ENCODE measurements around the gene ID2.

DNA sequence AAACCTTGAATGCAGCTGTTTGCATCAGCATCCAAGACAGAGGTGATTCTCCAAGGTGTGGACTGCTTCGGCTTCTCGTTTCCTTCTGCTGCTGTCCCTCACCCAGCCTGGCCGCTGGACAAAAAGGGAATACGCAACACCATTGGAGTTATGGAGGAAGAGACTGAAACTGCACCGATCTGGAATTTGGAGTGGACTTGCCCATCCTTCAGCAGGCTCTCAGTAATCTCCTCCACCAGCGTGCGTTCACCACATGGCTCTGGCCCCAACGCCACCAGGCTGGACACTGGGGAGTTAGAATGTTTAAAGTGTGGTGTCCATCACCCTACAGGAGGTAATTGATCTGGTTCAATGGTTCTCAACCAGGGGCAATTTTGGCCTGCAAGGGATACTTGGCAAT lies 41.4 kb upstream of the ID2 start:
- no peak for TF ChIP-seq ZNF426 (tag by site-specific recombination; IDR thresholded peaks at IDR 0.05)
- TF ChIP-seq, protein P1, sequence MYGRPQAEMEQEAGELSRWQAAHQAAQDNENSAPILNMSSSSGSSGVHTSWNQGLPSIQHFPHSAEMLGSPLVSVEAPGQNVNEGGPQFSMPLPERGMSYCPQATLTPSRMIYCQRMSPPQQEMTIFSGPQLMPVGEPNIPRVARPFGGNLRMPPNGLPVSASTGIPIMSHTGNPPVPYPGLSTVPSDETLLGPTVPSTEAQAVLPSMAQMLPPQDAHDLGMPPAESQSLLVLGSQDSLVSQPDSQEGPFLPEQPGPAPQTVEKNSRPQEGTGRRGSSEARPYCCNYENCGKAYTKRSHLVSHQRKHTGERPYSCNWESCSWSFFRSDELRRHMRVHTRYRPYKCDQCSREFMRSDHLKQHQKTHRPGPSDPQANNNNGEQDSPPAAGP (tag by site-specific recombination; IDR thresholded peaks at IDR 0.05) = no peak
- TF ChIP-seq, protein P2, sequence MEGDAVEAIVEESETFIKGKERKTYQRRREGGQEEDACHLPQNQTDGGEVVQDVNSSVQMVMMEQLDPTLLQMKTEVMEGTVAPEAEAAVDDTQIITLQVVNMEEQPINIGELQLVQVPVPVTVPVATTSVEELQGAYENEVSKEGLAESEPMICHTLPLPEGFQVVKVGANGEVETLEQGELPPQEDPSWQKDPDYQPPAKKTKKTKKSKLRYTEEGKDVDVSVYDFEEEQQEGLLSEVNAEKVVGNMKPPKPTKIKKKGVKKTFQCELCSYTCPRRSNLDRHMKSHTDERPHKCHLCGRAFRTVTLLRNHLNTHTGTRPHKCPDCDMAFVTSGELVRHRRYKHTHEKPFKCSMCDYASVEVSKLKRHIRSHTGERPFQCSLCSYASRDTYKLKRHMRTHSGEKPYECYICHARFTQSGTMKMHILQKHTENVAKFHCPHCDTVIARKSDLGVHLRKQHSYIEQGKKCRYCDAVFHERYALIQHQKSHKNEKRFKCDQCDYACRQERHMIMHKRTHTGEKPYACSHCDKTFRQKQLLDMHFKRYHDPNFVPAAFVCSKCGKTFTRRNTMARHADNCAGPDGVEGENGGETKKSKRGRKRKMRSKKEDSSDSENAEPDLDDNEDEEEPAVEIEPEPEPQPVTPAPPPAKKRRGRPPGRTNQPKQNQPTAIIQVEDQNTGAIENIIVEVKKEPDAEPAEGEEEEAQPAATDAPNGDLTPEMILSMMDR (tag by site-specific recombination; IDR thresholded peaks at IDR 0.05) = no peak
- no peak for TF ChIP-seq YY1 (tag by site-specific recombination; IDR thresholded peaks at IDR 0.05)
- TF ChIP-seq, protein P3, sequence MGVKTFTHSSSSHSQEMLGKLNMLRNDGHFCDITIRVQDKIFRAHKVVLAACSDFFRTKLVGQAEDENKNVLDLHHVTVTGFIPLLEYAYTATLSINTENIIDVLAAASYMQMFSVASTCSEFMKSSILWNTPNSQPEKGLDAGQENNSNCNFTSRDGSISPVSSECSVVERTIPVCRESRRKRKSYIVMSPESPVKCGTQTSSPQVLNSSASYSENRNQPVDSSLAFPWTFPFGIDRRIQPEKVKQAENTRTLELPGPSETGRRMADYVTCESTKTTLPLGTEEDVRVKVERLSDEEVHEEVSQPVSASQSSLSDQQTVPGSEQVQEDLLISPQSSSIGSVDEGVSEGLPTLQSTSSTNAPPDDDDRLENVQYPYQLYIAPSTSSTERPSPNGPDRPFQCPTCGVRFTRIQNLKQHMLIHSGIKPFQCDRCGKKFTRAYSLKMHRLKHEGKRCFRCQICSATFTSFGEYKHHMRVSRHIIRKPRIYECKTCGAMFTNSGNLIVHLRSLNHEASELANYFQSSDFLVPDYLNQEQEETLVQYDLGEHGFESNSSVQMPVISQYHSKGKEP (tag by site-specific recombination; IDR thresholded peaks at IDR 0.05) = no peak
- no peak for TF ChIP-seq YY2 (tag by site-specific recombination; IDR thresholded peaks at IDR 0.05)
- TF ChIP-seq ZNF626 (tag by site-specific recombination; IDR thresholded peaks at IDR 0.05) = no peak
- no peak for TF ChIP-seq ZNF792 (tag by site-specific recombination; IDR thresholded peaks at IDR 0.05)
- TF ChIP-seq ZNF747 (tag by site-specific recombination; IDR thresholded peaks at IDR 0.05) = no peak
- TF ChIP-seq ZNF24 (tag by site-specific recombination; IDR thresholded peaks at IDR 0.05) = no peak
- no peak for TF ChIP-seq ZNF621 (tag by site-specific recombination; IDR thresholded peaks at IDR 0.05)
- TF ChIP-seq, protein P4, sequence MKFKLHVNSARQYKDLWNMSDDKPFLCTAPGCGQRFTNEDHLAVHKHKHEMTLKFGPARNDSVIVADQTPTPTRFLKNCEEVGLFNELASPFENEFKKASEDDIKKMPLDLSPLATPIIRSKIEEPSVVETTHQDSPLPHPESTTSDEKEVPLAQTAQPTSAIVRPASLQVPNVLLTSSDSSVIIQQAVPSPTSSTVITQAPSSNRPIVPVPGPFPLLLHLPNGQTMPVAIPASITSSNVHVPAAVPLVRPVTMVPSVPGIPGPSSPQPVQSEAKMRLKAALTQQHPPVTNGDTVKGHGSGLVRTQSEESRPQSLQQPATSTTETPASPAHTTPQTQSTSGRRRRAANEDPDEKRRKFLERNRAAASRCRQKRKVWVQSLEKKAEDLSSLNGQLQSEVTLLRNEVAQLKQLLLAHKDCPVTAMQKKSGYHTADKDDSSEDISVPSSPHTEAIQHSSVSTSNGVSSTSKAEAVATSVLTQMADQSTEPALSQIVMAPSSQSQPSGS (tag by site-specific recombination; IDR thresholded peaks at IDR 0.05; ENCODE audit: low read depth) = no peak
- TF ChIP-seq BCL11A (tag by site-specific recombination; IDR thresholded peaks at IDR 0.05; ENCODE audit: low read depth) = no peak
